ENCODE measurements around the gene LCN2. TPM values are rescaled to one million over a fixed set of nuclear protein-coding genes. Genes with fewer than 3 reads are reported as not detected.

Gene LCN2
- total and polyA plus RNA-seq, 10 of the 15 experiments (the other 5 are each of a cell fraction or from before 2014, with no cell fraction given), result not detected

DNA sequence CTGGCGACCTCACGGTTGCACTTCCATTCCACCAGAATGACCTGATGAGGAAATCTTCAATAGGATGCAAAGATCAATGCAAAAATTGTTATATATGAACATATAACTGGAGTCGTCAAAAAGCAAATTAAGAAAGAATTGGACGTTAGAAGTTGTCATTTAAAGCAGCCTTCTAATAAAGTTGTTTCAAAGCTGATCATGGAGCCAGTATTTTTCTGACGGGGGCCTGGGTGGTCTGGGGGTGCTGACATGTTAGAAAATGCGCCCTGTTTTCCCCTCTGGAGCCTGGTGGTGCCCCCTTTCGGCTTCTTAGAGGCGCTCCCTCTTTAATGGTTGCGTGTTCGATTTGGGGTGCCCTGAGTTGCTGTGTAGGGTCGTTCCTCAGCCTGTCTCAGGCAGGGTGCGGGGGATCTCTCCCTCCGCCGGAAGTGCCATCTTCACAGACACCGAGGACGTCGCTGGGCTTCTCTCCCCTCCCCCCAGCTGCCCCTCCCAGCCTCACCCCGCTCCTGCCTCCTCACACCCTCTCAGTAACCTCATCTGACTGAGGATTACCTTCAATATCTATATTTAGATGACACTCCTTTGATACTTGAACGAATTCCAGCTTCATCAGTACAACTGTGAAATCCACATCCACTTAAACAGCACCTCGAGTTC lies 40.1 kb upstream of the LCN2 start:
- CTCF ChIA-PET, result interaction anchor here (0.6 kb wide), 1 partner anchor 8 kb away, joined by 3 read pairs; no protein-coding TSS in a partner anchor

More for the DNA sequence above, 40.1 kb upstream of the LCN2 start:
- ChIA-PET POLR2A (interaction anchor here (0.7 kb wide), 1 partner anchor 33 kb away, joined by 5 read pairs; no protein-coding TSS in a partner anchor), SMC1A (ENCODE audit: uncharacterized antibody, unreplicated experiment) (no interaction called here), RAD21 (ENCODE audit: unreplicated experiment) (no interaction called here)
- in situ Hi-C loops (cut with MboI), result no loop called here
- Histone ChIP-seq H3K27ac (ENCODE audit: control insufficient read depth, insufficient read depth) (no peak overlapping the region), H4K20me1 (ENCODE audit: control insufficient read depth, insufficient read depth) (no peaks in the 10 kb centered on the region), H3K4me3 (no peak overlapping the region), H2AFZ (ENCODE audit: control insufficient read depth, low read depth, low read length) (no peak overlapping the region), H3K9ac (ENCODE audit: control insufficient read depth, insufficient read depth, low read length) (no peak overlapping the region), H3K4me1 (ENCODE audit: control insufficient read depth, insufficient read depth, low read length) (no peaks in the 10 kb centered on the region), H3K36me3 (ENCODE audit: control insufficient read depth in 2 of 2, insufficient read depth in 2 of 2, low read length in 1 of 2) (peaks cover 13 to 31% of the 10 kb centered on the region in 2 experiments), H3K27me3 (replicated peaks in 1 of 2; ENCODE audit: control insufficient read depth in 2 of 2, insufficient read depth in 2 of 2, low read length in 1 of 2) (no peaks in the 10 kb centered on the region), H3K9me3 (replicated peaks; ENCODE audit: control insufficient read depth, insufficient read depth, low read length) (no peaks in the 10 kb centered on the region), H3K79me2 (ENCODE audit: control insufficient read depth, insufficient read depth, low read length) (no peaks in the 10 kb centered on the region), H3K4me2 (ENCODE audit: control insufficient read depth, insufficient read depth) (no peak overlapping the region)
- no peak for TF ChIP-seq BACH1 (IDR thresholded peaks at IDR 0.05; ENCODE audit: borderline replicate concordance)
- TF ChIP-seq MYB (IDR thresholded peaks at IDR 0.05; ENCODE audit: borderline replicate concordance, low read depth, low read length), result no peak
- TF ChIP-seq HCFC1 (IDR thresholded peaks at IDR 0.05; ENCODE audit: low read length), result no peak
- TF ChIP-seq ETV6 (conservative IDR thresholded peaks at IDR 0.05 in 1 of 2, IDR thresholded peaks at IDR 0.05 in 1 of 2; ENCODE audit: borderline replicate concordance in 1 of 2, low read depth in 1 of 2), result no peak
- TF ChIP-seq JUND (IDR thresholded peaks at IDR 0.05; ENCODE audit: low read depth, low read length), result no peak
- TF ChIP-seq SP1 (IDR thresholded peaks at IDR 0.05; ENCODE audit: low read depth, low read length), result no peak
- no peak for TF ChIP-seq ESRRA (IDR thresholded peaks at IDR 0.05; ENCODE audit: low read length)
- TF ChIP-seq, protein P1, sequence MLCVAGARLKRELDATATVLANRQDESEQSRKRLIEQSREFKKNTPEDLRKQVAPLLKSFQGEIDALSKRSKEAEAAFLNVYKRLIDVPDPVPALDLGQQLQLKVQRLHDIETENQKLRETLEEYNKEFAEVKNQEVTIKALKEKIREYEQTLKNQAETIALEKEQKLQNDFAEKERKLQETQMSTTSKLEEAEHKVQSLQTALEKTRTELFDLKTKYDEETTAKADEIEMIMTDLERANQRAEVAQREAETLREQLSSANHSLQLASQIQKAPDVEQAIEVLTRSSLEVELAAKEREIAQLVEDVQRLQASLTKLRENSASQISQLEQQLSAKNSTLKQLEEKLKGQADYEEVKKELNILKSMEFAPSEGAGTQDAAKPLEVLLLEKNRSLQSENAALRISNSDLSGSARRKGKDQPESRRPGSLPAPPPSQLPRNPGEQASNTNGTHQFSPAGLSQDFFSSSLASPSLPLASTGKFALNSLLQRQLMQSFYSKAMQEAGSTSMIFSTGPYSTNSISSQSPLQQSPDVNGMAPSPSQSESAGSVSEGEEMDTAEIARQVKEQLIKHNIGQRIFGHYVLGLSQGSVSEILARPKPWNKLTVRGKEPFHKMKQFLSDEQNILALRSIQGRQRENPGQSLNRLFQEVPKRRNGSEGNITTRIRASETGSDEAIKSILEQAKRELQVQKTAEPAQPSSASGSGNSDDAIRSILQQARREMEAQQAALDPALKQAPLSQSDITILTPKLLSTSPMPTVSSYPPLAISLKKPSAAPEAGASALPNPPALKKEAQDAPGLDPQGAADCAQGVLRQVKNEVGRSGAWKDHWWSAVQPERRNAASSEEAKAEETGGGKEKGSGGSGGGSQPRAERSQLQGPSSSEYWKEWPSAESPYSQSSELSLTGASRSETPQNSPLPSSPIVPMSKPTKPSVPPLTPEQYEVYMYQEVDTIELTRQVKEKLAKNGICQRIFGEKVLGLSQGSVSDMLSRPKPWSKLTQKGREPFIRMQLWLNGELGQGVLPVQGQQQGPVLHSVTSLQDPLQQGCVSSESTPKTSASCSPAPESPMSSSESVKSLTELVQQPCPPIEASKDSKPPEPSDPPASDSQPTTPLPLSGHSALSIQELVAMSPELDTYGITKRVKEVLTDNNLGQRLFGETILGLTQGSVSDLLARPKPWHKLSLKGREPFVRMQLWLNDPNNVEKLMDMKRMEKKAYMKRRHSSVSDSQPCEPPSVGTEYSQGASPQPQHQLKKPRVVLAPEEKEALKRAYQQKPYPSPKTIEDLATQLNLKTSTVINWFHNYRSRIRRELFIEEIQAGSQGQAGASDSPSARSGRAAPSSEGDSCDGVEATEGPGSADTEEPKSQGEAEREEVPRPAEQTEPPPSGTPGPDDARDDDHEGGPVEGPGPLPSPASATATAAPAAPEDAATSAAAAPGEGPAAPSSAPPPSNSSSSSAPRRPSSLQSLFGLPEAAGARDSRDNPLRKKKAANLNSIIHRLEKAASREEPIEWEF (IDR thresholded peaks at IDR 0.05; ENCODE audit: insufficient replicate concordance, low read depth, low read length), result no peak
- no peak for TF ChIP-seq ZNF24 (IDR thresholded peaks at IDR 0.05)
- no peak for TF ChIP-seq CREB1 (IDR thresholded peaks at IDR 0.05; ENCODE audit: low read depth)
- no peak for TF ChIP-seq RELA (IDR thresholded peaks at IDR 0.05; ENCODE audit: borderline replicate concordance, partially characterized antibody)
- TF ChIP-seq, protein P2, sequence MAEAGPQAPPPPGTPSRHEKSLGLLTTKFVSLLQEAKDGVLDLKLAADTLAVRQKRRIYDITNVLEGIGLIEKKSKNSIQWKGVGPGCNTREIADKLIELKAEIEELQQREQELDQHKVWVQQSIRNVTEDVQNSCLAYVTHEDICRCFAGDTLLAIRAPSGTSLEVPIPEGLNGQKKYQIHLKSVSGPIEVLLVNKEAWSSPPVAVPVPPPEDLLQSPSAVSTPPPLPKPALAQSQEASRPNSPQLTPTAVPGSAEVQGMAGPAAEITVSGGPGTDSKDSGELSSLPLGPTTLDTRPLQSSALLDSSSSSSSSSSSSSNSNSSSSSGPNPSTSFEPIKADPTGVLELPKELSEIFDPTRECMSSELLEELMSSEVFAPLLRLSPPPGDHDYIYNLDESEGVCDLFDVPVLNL (IDR thresholded peaks at IDR 0.05; ENCODE audit: low read depth, low read length), result no peak
- no peak for TF ChIP-seq SREBF1 (IDR thresholded peaks at IDR 0.05; ENCODE audit: low read length)
- TF ChIP-seq, protein P3, sequence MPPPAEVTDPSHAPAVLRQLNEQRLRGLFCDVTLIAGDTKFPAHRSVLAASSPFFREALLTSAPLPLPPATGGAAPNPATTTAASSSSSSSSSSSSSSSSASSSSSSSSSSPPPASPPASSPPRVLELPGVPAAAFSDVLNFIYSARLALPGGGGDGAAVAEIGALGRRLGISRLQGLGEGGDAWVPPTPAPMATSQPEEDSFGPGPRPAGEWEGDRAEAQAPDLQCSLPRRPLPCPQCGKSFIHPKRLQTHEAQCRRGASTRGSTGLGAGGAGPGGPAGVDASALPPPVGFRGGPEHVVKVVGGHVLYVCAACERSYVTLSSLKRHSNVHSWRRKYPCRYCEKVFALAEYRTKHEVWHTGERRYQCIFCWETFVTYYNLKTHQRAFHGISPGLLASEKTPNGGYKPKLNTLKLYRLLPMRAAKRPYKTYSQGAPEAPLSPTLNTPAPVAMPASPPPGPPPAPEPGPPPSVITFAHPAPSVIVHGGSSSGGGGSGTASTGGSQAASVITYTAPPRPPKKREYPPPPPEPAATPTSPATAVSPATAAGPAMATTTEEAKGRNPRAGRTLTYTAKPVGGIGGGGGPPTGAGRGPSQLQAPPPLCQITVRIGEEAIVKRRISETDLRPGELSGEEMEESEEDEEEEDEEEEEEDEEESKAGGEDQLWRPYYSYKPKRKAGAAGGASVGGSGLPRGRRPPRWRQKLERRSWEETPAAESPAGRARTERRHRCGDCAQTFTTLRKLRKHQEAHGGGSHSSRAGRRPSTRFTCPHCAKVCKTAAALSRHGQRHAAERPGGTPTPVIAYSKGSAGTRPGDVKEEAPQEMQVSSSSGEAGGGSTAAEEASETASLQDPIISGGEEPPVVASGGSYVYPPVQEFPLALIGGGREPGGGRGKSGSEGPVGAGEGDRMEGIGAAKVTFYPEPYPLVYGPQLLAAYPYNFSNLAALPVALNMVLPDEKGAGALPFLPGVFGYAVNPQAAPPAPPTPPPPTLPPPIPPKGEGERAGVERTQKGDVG (CRISPR knock-in tag; IDR thresholded peaks at IDR 0.05), result no peak
- no peak for TF ChIP-seq PML (IDR thresholded peaks at IDR 0.05; ENCODE audit: low read length)
- intact Hi-C loops (cut with micrococcal nuclease; ENCODE audit: unreplicated experiment), result no loop called here
- BruUV-seq (replicated peaks), result no TSS peak
- FAIRE-seq, result no peak
- no peak for DNase-seq (ENCODE audit: low read depth, low spot score)
- WGBS (ENCODE audit: insufficient coverage, insufficient replicate concordance, low lambda C conversion rate, missing lambda C conversion rate), result 84% methylated on average over 12 of the region's 20 CpGs
- no peak for ATAC-seq

Measured in GM12878 (cell line).